ENCODE data around the gene CLSTN2. TPM values are rescaled to one million over a fixed set of nuclear protein-coding genes. Genes with fewer than 3 reads are reported as not detected.

The CLSTN2 gene
- total RNA-seq, 1 experiment from 2014 or later = not detected

DNA sequence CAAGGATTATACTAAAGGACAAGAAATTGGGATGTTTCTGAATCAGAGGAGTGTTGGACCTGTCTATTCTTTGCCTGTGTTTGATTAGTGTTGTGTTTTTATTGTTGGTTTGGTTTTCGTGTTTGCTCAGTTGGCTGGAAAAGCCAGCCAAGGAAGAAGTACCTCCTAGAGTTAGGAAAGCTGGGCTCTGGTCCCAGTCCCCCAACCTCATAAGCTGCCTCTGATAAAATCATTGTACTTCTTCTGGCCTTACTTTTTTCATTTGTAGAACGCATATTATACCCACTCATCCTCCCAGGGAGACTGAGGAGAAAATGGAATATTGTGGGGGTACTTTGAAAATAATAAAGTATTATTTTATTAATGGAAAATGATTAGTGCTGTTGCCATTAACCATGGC, 565.5 kb downstream of the CLSTN2 start:
- H3K79me2 ChIP-seq (ENCODE audit: low read length) = no peaks in the 10 kb centered on the region
- no peak overlapping the region for H3K9ac ChIP-seq (ENCODE audit: low read length)
- no peaks in the 10 kb centered on the region for H4K20me1 ChIP-seq (ENCODE audit: insufficient read depth, low read depth, low read length)
- H2AFZ ChIP-seq (ENCODE audit: low read length) = no peak overlapping the region
- no peaks in the 10 kb centered on the region for H3K27me3 ChIP-seq (ENCODE audit: low read length)
- H3K9me2 ChIP-seq (replicated peaks; ENCODE audit: insufficient read depth, low read length) = no peaks in the 10 kb centered on the region
- no peaks in the 10 kb centered on the region for H3K36me3 ChIP-seq (ENCODE audit: insufficient read depth, low read length)
- H3K4me1 ChIP-seq (ENCODE audit: low read length) = peaks cover 48% of the 10 kb centered on the region
- H3K27ac ChIP-seq (ENCODE audit: low read length) = no peak overlapping the region
- DNase-seq = no peak
- H3K4me2 ChIP-seq (ENCODE audit: low read depth, low read length, poor library complexity, severe bottlenecking) = no peak overlapping the region
- H3K4me3 ChIP-seq (ENCODE audit: low read length) = no peak overlapping the region
- H3K9me3 ChIP-seq (ENCODE audit: low read length) = no peaks in the 10 kb centered on the region

- Histone ChIP-seq H3K79me2 (ENCODE audit: low read length) (no peaks in the 10 kb centered on the region), H3K27ac (ENCODE audit: low read length) (no peak overlapping the region), H3K4me3 (ENCODE audit: low read length) (no peak overlapping the region), H3K36me3 (ENCODE audit: insufficient read depth, low read length) (no peaks in the 10 kb centered on the region), H3K27me3 (ENCODE audit: low read length) (no peaks in the 10 kb centered on the region), H3K9ac (ENCODE audit: low read length) (no peak overlapping the region), H2AFZ (ENCODE audit: low read length) (no peak overlapping the region), H3K9me2 (replicated peaks; ENCODE audit: insufficient read depth, low read length) (no peaks in the 10 kb centered on the region), H3K9me3 (ENCODE audit: low read length) (no peaks in the 10 kb centered on the region), H3K4me1 (ENCODE audit: low read length) (peaks cover 52% of the 10 kb centered on the region), H4K20me1 (ENCODE audit: insufficient read depth, low read depth, low read length) (no peaks in the 10 kb centered on the region), H3K4me2 (ENCODE audit: low read depth, low read length, poor library complexity, severe bottlenecking) (peak overlapping the region; percentile 61)
- no peak for DNase-seq
Observed at GRCh38 chr3:140501061-140501769, 566.2 kb downstream of the CLSTN2 start.

DNA sequence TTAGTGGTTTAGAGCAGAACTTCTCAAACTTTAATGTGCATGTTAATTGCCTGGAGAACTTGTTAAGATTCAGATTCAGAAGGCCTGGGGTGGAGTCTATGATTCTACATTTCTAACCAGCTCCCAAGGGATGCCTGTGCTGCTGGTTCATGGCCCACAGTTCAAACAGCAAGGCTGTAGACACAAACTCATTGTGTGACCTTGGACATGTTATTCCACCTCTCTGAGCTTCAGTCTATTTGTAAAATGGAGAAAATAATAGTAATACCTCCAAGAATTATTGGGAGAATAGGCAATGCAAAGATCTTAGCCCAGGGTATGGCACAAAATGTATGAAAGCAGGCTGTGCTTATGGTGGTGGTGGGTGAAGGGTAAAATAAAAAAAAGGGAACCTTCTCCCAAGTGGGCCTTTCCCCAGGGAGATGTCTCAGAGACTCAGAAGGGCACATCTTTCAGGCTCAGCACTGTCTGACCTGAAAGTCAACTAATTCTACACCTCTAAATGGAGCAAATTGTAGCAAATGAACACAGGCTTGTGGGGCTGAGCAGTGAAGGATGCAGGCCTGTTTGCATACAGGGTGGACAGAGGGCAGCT, 566.9 kb downstream of the CLSTN2 start:
- H3K27me3 ChIP-seq (ENCODE audit: low read length) = no peaks in the 10 kb centered on the region
- peak overlapping the region; percentile 10; the same call in 1 of the 2 replicates for H3K9ac ChIP-seq (ENCODE audit: low read length)
- no peaks in the 10 kb centered on the region for H3K9me2 ChIP-seq (replicated peaks; ENCODE audit: insufficient read depth, low read length)
- H3K27ac ChIP-seq (ENCODE audit: low read length) = peak overlapping the region; percentile 54; the same call in 1 of the 2 replicates
- peaks cover 52% of the 10 kb centered on the region for H3K4me1 ChIP-seq (ENCODE audit: low read length)
- H3K4me2 ChIP-seq (ENCODE audit: low read depth, low read length, poor library complexity, severe bottlenecking) = peak overlapping the region; percentile 61
- H3K36me3 ChIP-seq (ENCODE audit: insufficient read depth, low read length) = no peaks in the 10 kb centered on the region
- no peaks in the 10 kb centered on the region for H3K79me2 ChIP-seq (ENCODE audit: low read length)
- H3K4me3 ChIP-seq (ENCODE audit: low read length) = 0 out of 2 replicates have a peak overlapping the region, but pooled peaks have one; percentile 3
- H4K20me1 ChIP-seq (ENCODE audit: insufficient read depth, low read depth, low read length) = no peaks in the 10 kb centered on the region
- no peaks in the 10 kb centered on the region for H3K9me3 ChIP-seq (ENCODE audit: low read length)
- DNase-seq = peak; percentile 66
- no peak overlapping the region for H2AFZ ChIP-seq (ENCODE audit: low read length)

DNA sequence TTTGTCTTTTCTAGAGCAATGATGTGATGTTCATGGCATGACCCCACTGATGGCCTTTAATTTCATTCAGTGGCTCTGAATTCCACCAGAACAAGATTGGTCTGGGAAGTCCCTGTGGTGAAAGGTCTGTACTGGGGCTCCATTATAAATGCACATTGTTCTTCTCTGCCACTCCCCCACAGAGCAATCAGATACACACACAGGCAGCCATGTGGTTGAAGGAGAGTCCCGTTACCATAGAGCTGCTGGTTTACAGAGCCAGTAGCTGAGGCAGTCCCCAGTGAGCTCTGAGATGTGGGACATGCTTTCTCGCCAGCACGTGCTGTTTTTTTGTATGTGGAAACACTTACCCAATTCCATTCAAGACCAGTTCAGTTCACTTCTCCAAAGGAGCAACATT, 570.2 kb downstream of the CLSTN2 start:
- peaks cover 63% of the 10 kb centered on the region for H3K4me1 ChIP-seq (ENCODE audit: low read length)
- no peak overlapping the region for H3K27ac ChIP-seq (ENCODE audit: low read length)
- DNase-seq = peak; percentile 40
- no peak overlapping the region for H3K4me3 ChIP-seq (ENCODE audit: low read length)
- H3K4me2 ChIP-seq (ENCODE audit: low read depth, low read length, poor library complexity, severe bottlenecking) = peak overlapping the region; percentile 17
- H3K27me3 ChIP-seq (ENCODE audit: low read length) = no peaks in the 10 kb centered on the region
- H3K9me3 ChIP-seq (ENCODE audit: low read length) = no peaks in the 10 kb centered on the region
- no peak overlapping the region for H2AFZ ChIP-seq (ENCODE audit: low read length)
- no peaks in the 10 kb centered on the region for H4K20me1 ChIP-seq (ENCODE audit: insufficient read depth, low read depth, low read length)
- H3K79me2 ChIP-seq (ENCODE audit: low read length) = no peaks in the 10 kb centered on the region
- H3K36me3 ChIP-seq (ENCODE audit: insufficient read depth, low read length) = no peaks in the 10 kb centered on the region
- H3K9ac ChIP-seq (ENCODE audit: low read length) = no peak overlapping the region
- H3K9me2 ChIP-seq (replicated peaks; ENCODE audit: insufficient read depth, low read length) = no peaks in the 10 kb centered on the region

- DNase-seq = peak; percentile 14
- H3K9me3 ChIP-seq (ENCODE audit: low read length) = no peaks in the 10 kb centered on the region
- H3K27me3 ChIP-seq (ENCODE audit: low read length) = no peaks in the 10 kb centered on the region
- no peak overlapping the region for H2AFZ ChIP-seq (ENCODE audit: low read length)
- H3K9ac ChIP-seq (ENCODE audit: low read length) = no peak overlapping the region
- H4K20me1 ChIP-seq (ENCODE audit: insufficient read depth, low read depth, low read length) = no peaks in the 10 kb centered on the region
- H3K4me1 ChIP-seq (ENCODE audit: low read length) = peaks cover 62% of the 10 kb centered on the region
- H3K4me2 ChIP-seq (ENCODE audit: low read depth, low read length, poor library complexity, severe bottlenecking) = no peak overlapping the region
- no peak overlapping the region for H3K4me3 ChIP-seq (ENCODE audit: low read length)
- no peak overlapping the region for H3K27ac ChIP-seq (ENCODE audit: low read length)
- H3K79me2 ChIP-seq (ENCODE audit: low read length) = no peaks in the 10 kb centered on the region
- H3K36me3 ChIP-seq (ENCODE audit: insufficient read depth, low read length) = no peaks in the 10 kb centered on the region
- no peaks in the 10 kb centered on the region for H3K9me2 ChIP-seq (replicated peaks; ENCODE audit: insufficient read depth, low read length)
Observed at GRCh38 chr3:140505876-140506275, 570.9 kb downstream of the CLSTN2 start.

- no peak overlapping the region for H2AFZ ChIP-seq (ENCODE audit: low read length)
- H3K9me2 ChIP-seq (replicated peaks; ENCODE audit: insufficient read depth, low read length) = no peaks in the 10 kb centered on the region
- no peak overlapping the region for H3K27ac ChIP-seq (ENCODE audit: low read length)
- no peak for DNase-seq
- H4K20me1 ChIP-seq (ENCODE audit: insufficient read depth, low read depth, low read length) = no peaks in the 10 kb centered on the region
- no peak overlapping the region for H3K4me2 ChIP-seq (ENCODE audit: low read depth, low read length, poor library complexity, severe bottlenecking)
- H3K27me3 ChIP-seq (ENCODE audit: low read length) = no peaks in the 10 kb centered on the region
- no peaks in the 10 kb centered on the region for H3K79me2 ChIP-seq (ENCODE audit: low read length)
- H3K36me3 ChIP-seq (ENCODE audit: insufficient read depth, low read length) = no peaks in the 10 kb centered on the region
- no peaks in the 10 kb centered on the region for H3K9me3 ChIP-seq (ENCODE audit: low read length)
- no peak overlapping the region for H3K9ac ChIP-seq (ENCODE audit: low read length)
- H3K4me1 ChIP-seq (ENCODE audit: low read length) = peaks cover 37% of the 10 kb centered on the region
- H3K4me3 ChIP-seq (ENCODE audit: low read length) = no peak overlapping the region
Observed at GRCh38 chr3:140508550-140508949, 573.6 kb downstream of the CLSTN2 start.

- H2AFZ ChIP-seq (ENCODE audit: low read length) = no peak overlapping the region
- no peak overlapping the region for H3K4me3 ChIP-seq (ENCODE audit: low read length)
- H3K27ac ChIP-seq (ENCODE audit: low read length) = no peak overlapping the region
- no peaks in the 10 kb centered on the region for H3K79me2 ChIP-seq (ENCODE audit: low read length)
- H3K4me2 ChIP-seq (ENCODE audit: low read depth, low read length, poor library complexity, severe bottlenecking) = no peak overlapping the region
- peaks cover 36% of the 10 kb centered on the region for H3K4me1 ChIP-seq (ENCODE audit: low read length)
- DNase-seq = no peak
- H3K9me3 ChIP-seq (ENCODE audit: low read length) = no peaks in the 10 kb centered on the region
- no peaks in the 10 kb centered on the region for H3K36me3 ChIP-seq (ENCODE audit: insufficient read depth, low read length)
- H3K9me2 ChIP-seq (replicated peaks; ENCODE audit: insufficient read depth, low read length) = no peaks in the 10 kb centered on the region
- H3K27me3 ChIP-seq (ENCODE audit: low read length) = no peaks in the 10 kb centered on the region
- no peak overlapping the region for H3K9ac ChIP-seq (ENCODE audit: low read length)
- no peaks in the 10 kb centered on the region for H4K20me1 ChIP-seq (ENCODE audit: insufficient read depth, low read depth, low read length)
Observed at GRCh38 chr3:140509534-140509933, 574.5 kb downstream of the CLSTN2 start.

GRCh38 chr3:140510303-140510861, 575.4 kb downstream of the CLSTN2 start:
- no peak overlapping the region for H3K9ac ChIP-seq (ENCODE audit: low read length)
- H3K9me3 ChIP-seq (ENCODE audit: low read length) = no peaks in the 10 kb centered on the region
- H3K27me3 ChIP-seq (ENCODE audit: low read length) = no peaks in the 10 kb centered on the region
- H3K27ac ChIP-seq (ENCODE audit: low read length) = no peak overlapping the region
- no peak overlapping the region for H3K4me3 ChIP-seq (ENCODE audit: low read length)
- no peaks in the 10 kb centered on the region for H3K36me3 ChIP-seq (ENCODE audit: insufficient read depth, low read length)
- DNase-seq = no peak
- no peaks in the 10 kb centered on the region for H3K9me2 ChIP-seq (replicated peaks; ENCODE audit: insufficient read depth, low read length)
- no peaks in the 10 kb centered on the region for H4K20me1 ChIP-seq (ENCODE audit: insufficient read depth, low read depth, low read length)
- H2AFZ ChIP-seq (ENCODE audit: low read length) = no peak overlapping the region
- H3K79me2 ChIP-seq (ENCODE audit: low read length) = no peaks in the 10 kb centered on the region
- no peak overlapping the region for H3K4me2 ChIP-seq (ENCODE audit: low read depth, low read length, poor library complexity, severe bottlenecking)
- H3K4me1 ChIP-seq (ENCODE audit: low read length) = peaks cover 27% of the 10 kb centered on the region
